T-helper 1 cell treated with Interleukin-12 subunit alpha and Interleukin-12 subunit beta and Interleukin-4 antibody, amounts not matched to agents 30 ng/mL and 1 ng/mL, for 36 hours (primary cell): Measurements from ENCODE around the gene SLC25A10. TPM values are rescaled to one million over a fixed set of nuclear protein-coding genes. Genes with fewer than 3 reads are reported as not detected.
"Not testable (repeated sequence)": the region's sequence is repeated elsewhere in the genome, so short reads cannot be mapped to it uniquely, and the experiment has no call there.

Source experiments
- intact Hi-C: fragments of 100-400 bp; cut with micrococcal nuclease; formaldehyde crosslinking; loops from one replicate; pipeline ENCODE4 v1.15.1; 2024
- total RNA-seq: library from RNA; stranded (reverse); gene quantifications from 2 replicates; pipeline ENCODE4 v1.2.3, GENCODE V29; 2022

SLC25A10 gene
- 25.9 and 26.9 TPM in 2 replicates for total RNA-seq

- intact Hi-C loops: loop anchor here (1.0 kb wide), 3 partner anchors 9 to 148 kb away; partner anchors contain the start of genes CCDC137, MRPL12, OXLD1 and P4HB
These were observed at the start of gene SLC25A10 for GRCh38 chr17:81711814-81712467. Gene SLC25A10 (plus strand): TSS chr17:81712284. CDS start chr17:81712427, 143 bp downstream.

GRCh38 chr17:81664051-81664470, 48.0 kb upstream of the SLC25A10 start:
- intact Hi-C loops: no loop called here

GRCh38 chr17:81665205-81666091, 46.6 kb upstream of the SLC25A10 start:
- intact Hi-C loops: loop anchor here (1.0 kb wide), 4 partner anchors 18 to 47 kb away; partner anchors contain the start of genes ARL16, MRPL12, NPLOC4 and SLC25A10

- intact Hi-C loops: loop anchor here (1.0 kb wide), 4 partner anchors 17 to 46 kb away; partner anchors contain the start of genes ARL16, MRPL12, NPLOC4 and SLC25A10
These were observed 46.1 kb upstream of the SLC25A10 start for GRCh38 chr17:81666092-81666341.

GRCh38 chr17:81666342-81667191, 45.5 kb upstream of the SLC25A10 start, which contains the start of the genes CCDC137 and OXLD1:
Gene CCDC137 (plus strand): TSS chr17:81666737. CDS start chr17:81666767, 30 bp downstream.
Gene OXLD1 (minus strand): TSS chr17:81666605. CDS start chr17:81666577, 28 bp downstream.
- intact Hi-C loops: loop anchor here (1.0 kb wide), 4 partner anchors 17 to 46 kb away; partner anchors contain the start of genes ARL16, MRPL12, NPLOC4 and SLC25A10

GRCh38 chr17:81667754-81668153, 44.3 kb upstream of the SLC25A10 start:
- intact Hi-C loops: no loop called here

- intact Hi-C loops: no loop called here
These were observed 39.6 kb upstream of the SLC25A10 start for GRCh38 chr17:81672504-81672903.

- intact Hi-C loops: no loop called here
These were observed 39.1 kb upstream of the SLC25A10 start for GRCh38 chr17:81672954-81673353.

GRCh38 chr17:81673561-81674258, 38.4 kb upstream of the SLC25A10 start:
- intact Hi-C loops: no loop called here

- intact Hi-C loops: not testable (repeated sequence)
These were observed 36.4 kb upstream of the SLC25A10 start for GRCh38 chr17:81675515-81676221.

- intact Hi-C loops: no loop called here
These were observed 35.2 kb upstream of the SLC25A10 start for GRCh38 chr17:81676906-81677305.

- intact Hi-C loops: loop anchor here (5.0 kb wide), 1 partner anchor 128 kb away; the partner anchor contains the start of gene FAAP100
These were observed 31.9 kb upstream of the SLC25A10 start for GRCh38 chr17:81680150-81680549.

- intact Hi-C loops: loop anchor here (2.0 to 5.0 kb wide), 2 partner anchors 129 to 179 kb away; partner anchors contain the start of genes FAAP100 and P4HB
These were observed 30.4 kb upstream of the SLC25A10 start for GRCh38 chr17:81681672-81682071.

GRCh38 chr17:81682565-81683207, 29.4 kb upstream of the SLC25A10 start:
- intact Hi-C loops: loop anchor here (1.0 to 5.0 kb wide), 5 partner anchors 16 to 178 kb away; partner anchors contain the start of genes CCDC137, FAAP100, MRPL12 and NPLOC4

GRCh38 chr17:81683208-81683583, 28.9 kb upstream of the SLC25A10 start:
- intact Hi-C loops: loop anchor here (1.0 to 5.0 kb wide), 5 partner anchors 17 to 178 kb away; partner anchors contain the start of genes CCDC137, FAAP100, MRPL12 and NPLOC4

GRCh38 chr17:81683584-81684441, 28.3 kb upstream of the SLC25A10 start, which contains the start of the genes ARL16 and HGS:
Gene ARL16 (minus strand): TSS chr17:81683797. CDS start chr17:81683753, 44 bp downstream.
Gene HGS (plus strand): TSS chr17:81684011. CDS start chr17:81684067, 56 bp downstream.
- intact Hi-C loops: loop anchor here (1.0 to 5.0 kb wide), 5 partner anchors 18 to 177 kb away; partner anchors contain the start of genes CCDC137, FAAP100, MRPL12 and NPLOC4

- intact Hi-C loops: loop anchor here (5.0 kb wide), 1 partner anchor 132 kb away; the partner anchor contains the start of gene FAAP100
These were observed 27.6 kb upstream of the SLC25A10 start for GRCh38 chr17:81684442-81684911.
